ENCODE data around the gene HS3ST3B1.

- no peak for TF ChIP-seq CTCF (IDR thresholded peaks at IDR 0.05)
- TF ChIP-seq POLR2A (IDR thresholded peaks at IDR 0.05): no peak
Measured at GRCh38 chr17:14295676-14296075, 5.2 kb upstream of the HS3ST3B1 start.

All from body of pancreas (tissue), 4 donors.